SK-N-SH treated with all-trans-retinoic acid at 6 μM for 48 hours (cell line): ENCODE measurements around the gene GRIN1.

Source experiments
- ATAC-seq: fragments of 200-7000 bp; cut with Tn5 transposase; 3 replicates; pipeline ENCODE4 v1.9.1; 2020; ENCODE audit warnings: mild to moderate bottlenecking, moderate library complexity
- ARNTL ChIP-seq: fragments of 450-650 bp; formaldehyde crosslinking; IDR thresholded peaks from 2 replicates; pipeline ENCODE4 v1.5.0; 2020; ENCODE audit warnings: low read depth, mild to moderate bottlenecking, moderate library complexity, borderline replicate concordance
- BACH2 ChIP-seq: fragments of 250-450 bp; sonication (Bioruptor Pico); IDR thresholded peaks from 2 replicates; pipeline ENCODE4 v1.9.0; 2021; ENCODE audit warnings: mild to moderate bottlenecking, borderline replicate concordance
- CREB5 ChIP-seq: fragments of 250-450 bp; sonication (Bioruptor Pico); IDR thresholded peaks from 2 replicates; pipeline ENCODE4 v1.5.1; 2020; ENCODE audit warnings: low read depth, mild to moderate bottlenecking, moderate library complexity
- CSDC2 ChIP-seq: fragments of 250-450 bp; sonication (Bioruptor Pico); IDR thresholded peaks from 2 replicates; pipeline ENCODE4 v1.5.0; 2020; ENCODE audit warnings: mild to moderate bottlenecking, moderate library complexity
- CSRNP3 ChIP-seq: fragments of 250-450 bp; sonication (Bioruptor Pico); IDR thresholded peaks from 2 replicates; pipeline ENCODE4 v1.5.1; 2021; ENCODE audit warnings: mild to moderate bottlenecking, moderate library complexity
- GLIS3 ChIP-seq: fragments of 250-450 bp; sonication (Bioruptor Pico); IDR thresholded peaks from 2 replicates; pipeline ENCODE4 v1.5.0; 2020; ENCODE audit warnings: mild to moderate bottlenecking, moderate library complexity
- ISL1 ChIP-seq: fragments of 250-450 bp; sonication (Bioruptor Pico); IDR thresholded peaks from 2 replicates; pipeline ENCODE4 v2.1.2; 2022; ENCODE audit warnings: mild to moderate bottlenecking, moderate library complexity
- OSR1 ChIP-seq: fragments of 250-450 bp; sonication (Bioruptor Pico); IDR thresholded peaks from 2 replicates; pipeline ENCODE4 v1.8.0; 2022; ENCODE audit warnings: moderate library complexity, mild to moderate bottlenecking, inconsistent platforms
- PATZ1 ChIP-seq: fragments of 250-450 bp; sonication (Bioruptor Pico); IDR thresholded peaks from 2 replicates; pipeline ENCODE4 v1.8.0; 2020; ENCODE audit warnings: mild to moderate bottlenecking, moderate library complexity, borderline replicate concordance
- POU6F1 ChIP-seq: fragments of 250-450 bp; sonication (Bioruptor Pico); IDR thresholded peaks from 2 replicates; pipeline ENCODE4 v1.8.0; 2021; ENCODE audit warnings: low read depth, mild to moderate bottlenecking, moderate library complexity, borderline replicate concordance
- PPARA ChIP-seq: fragments of 250-450 bp; sonication (Bioruptor Pico); IDR thresholded peaks from 2 replicates; pipeline ENCODE4 v1.5.0; 2020; ENCODE audit warnings: mild to moderate bottlenecking, borderline replicate concordance
- RARB ChIP-seq: fragments of 250-450 bp; sonication (Bioruptor Pico); IDR thresholded peaks from 2 replicates; pipeline ENCODE4 v1.8.0; 2021; ENCODE audit warnings: mild to moderate bottlenecking, moderate library complexity
- SNAI2 ChIP-seq: fragments of 250-450 bp; sonication (Bioruptor Pico); IDR thresholded peaks from 2 replicates; pipeline ENCODE4 v1.5.0; 2020; ENCODE audit warnings: mild to moderate bottlenecking, moderate library complexity
- TCF4 ChIP-seq: fragments of 250-450 bp; sonication (Bioruptor Pico); IDR thresholded peaks from 2 replicates; pipeline ENCODE4 v1.8.0; 2021; ENCODE audit warnings: mild to moderate bottlenecking, moderate library complexity, borderline replicate concordance
- TOX ChIP-seq: fragments of 250-450 bp; sonication (Bioruptor Pico); IDR thresholded peaks from 2 replicates; pipeline ENCODE4 v1.8.0; 2021; ENCODE audit warnings: mild to moderate bottlenecking, moderate library complexity, borderline replicate concordance
- TSHZ2 ChIP-seq: fragments of 250-450 bp; sonication (Bioruptor Pico); IDR thresholded peaks from 2 replicates; pipeline ENCODE4 v1.5.0; 2020; ENCODE audit warnings: mild to moderate bottlenecking, moderate library complexity
- ZC3H10 ChIP-seq: fragments of 250-450 bp; sonication (Bioruptor Pico); IDR thresholded peaks from 2 replicates; pipeline ENCODE4 v1.5.1; 2021; ENCODE audit warnings: mild to moderate bottlenecking, moderate library complexity
- ZFP3 ChIP-seq: fragments of 250-450 bp; sonication (Bioruptor Pico); IDR thresholded peaks from 2 replicates; pipeline ENCODE4 v1.5.0; 2020; ENCODE audit warnings: mild to moderate bottlenecking, moderate library complexity
- ZFP30 ChIP-seq: fragments of 450-650 bp; formaldehyde crosslinking; IDR thresholded peaks from 2 replicates; pipeline ENCODE4 v1.5.0; 2022; ENCODE audit warnings: mild to moderate bottlenecking, moderate library complexity
- ZNF565 ChIP-seq: fragments of 450-650 bp; formaldehyde crosslinking; conservative IDR thresholded peaks from 2 replicates; pipeline ENCODE4 v1.5.0; 2020; ENCODE audit warnings: low read depth, mild to moderate bottlenecking, moderate library complexity
- ZNF8 ChIP-seq: fragments of 450-650 bp; formaldehyde crosslinking; IDR thresholded peaks from 2 replicates; pipeline ENCODE4 v1.5.0; 2020; ENCODE audit warnings: mild to moderate bottlenecking, moderate library complexity

GRIN1 gene

GRCh38 chr9:137201205-137201868, 62.4 kb downstream of the GRIN1 start:
- TF ChIP-seq ZNF565 (no peak), ARNTL (no peak), TOX (no peak), GLIS3 (no peak), RARB (CRISPR knock-in tag) (no peak), ZNF8 (CRISPR knock-in tag) (no peak), SNAI2 (CRISPR knock-in tag) (no peak), CSDC2 (CRISPR knock-in tag) (no peak), ZC3H10 (CRISPR knock-in tag) (no peak)
- TF ChIP-seq, all 23 proteins: peak for 0
- no peak; the same call in 2 of the 3 replicates for ATAC-seq

- ATAC-seq = no peak
- TF ChIP-seq ZFP30 (CRISPR knock-in tag) = no peak
- TF ChIP-seq PPARA (CRISPR knock-in tag) = no peak
- TF ChIP-seq POU6F1 (CRISPR knock-in tag) = no peak
- TF ChIP-seq GLIS3 = no peak
- no peak for TF ChIP-seq RARB (CRISPR knock-in tag)
- no peak for TF ChIP-seq TCF4 (CRISPR knock-in tag)
- TF ChIP-seq ZC3H10 (CRISPR knock-in tag) = no peak
- TF ChIP-seq ZNF565 = no peak
- TF ChIP-seq TOX = no peak
- no peak for TF ChIP-seq ISL1 (CRISPR knock-in tag)
- no peak for TF ChIP-seq ZFP3 (CRISPR knock-in tag)
- TF ChIP-seq TSHZ2 (CRISPR knock-in tag) = no peak
- TF ChIP-seq CREB5 (CRISPR knock-in tag) = no peak
- no peak for TF ChIP-seq ARNTL
- no peak for TF ChIP-seq CSRNP3 (CRISPR knock-in tag)
- TF ChIP-seq CSDC2 (CRISPR knock-in tag) = no peak
- TF ChIP-seq OSR1 (CRISPR knock-in tag) = no peak
- TF ChIP-seq PATZ1 (CRISPR knock-in tag) = no peak
- TF ChIP-seq ZNF8 (CRISPR knock-in tag) = no peak
- TF ChIP-seq, all 23 proteins: peak for 0
Measured at GRCh38 chr9:137202966-137203365, 64.0 kb downstream of the GRIN1 start.

- no peak for TF ChIP-seq CSRNP3 (CRISPR knock-in tag)
- no peak for TF ChIP-seq BACH2 (CRISPR knock-in tag)
- TF ChIP-seq POU6F1 (CRISPR knock-in tag) = no peak
- TF ChIP-seq ARNTL = no peak
- no peak for TF ChIP-seq PPARA (CRISPR knock-in tag)
- ATAC-seq = no peak
Measured at GRCh38 chr9:137204731-137205125, 65.8 kb downstream of the GRIN1 start.
